Lung (tissue), 12 donors: ENCODE data around the gene RGPD3. TPM values are rescaled to one million over a fixed set of nuclear protein-coding genes. Genes with fewer than 3 reads are reported as not detected.

Source experiments
- ATAC-seq: fragments of 200-7000 bp; cut with Tn5 transposase; one replicate; pipeline ENCODE4 v1.9.1; 2020; ENCODE audit warnings: moderate number of reproducible peaks; ENCODE audit not compliant: insufficient read depth, low FRiP score
- DNase-seq, 3 donors: peaks; one replicate each; pipeline ENCODE4 v3.0.0-alpha.2; 2013 to 2017
- H3K27ac ChIP-seq, 2 donors: one replicate each; pipeline ENCODE4 v1.5.1; 2013; ENCODE audit warnings: mild to moderate bottlenecking in 2 of 2, moderate library complexity in 2 of 2, control low read depth in 1 of 2, inconsistent platforms in 1 of 2, low read depth in 1 of 2, low read length in 1 of 2
- H3K27me3 ChIP-seq, 3 donors: one replicate each; pipeline ENCODE4 v1.5.1; 2013; ENCODE audit warnings: low read length in 2 of 3; ENCODE audit not compliant: control insufficient read depth in 3 of 3, insufficient read depth in 3 of 3
- H3K36me3 ChIP-seq, 4 donors: one replicate each; pipeline ENCODE4 v1.5.1; 2013; ENCODE audit warnings: low read length in 4 of 4, mild to moderate bottlenecking in 1 of 4, moderate library complexity in 1 of 4; ENCODE audit not compliant: control insufficient read depth in 4 of 4, insufficient read depth in 4 of 4
- H3K4me1 ChIP-seq, 5 donors: one replicate each; pipeline ENCODE4 v1.5.1; 2013; ENCODE audit warnings: low read length in 5 of 5, mild to moderate bottlenecking in 2 of 5, moderate library complexity in 1 of 5; ENCODE audit not compliant: control insufficient read depth in 5 of 5, insufficient read depth in 5 of 5
- H3K4me3 ChIP-seq: one replicate; pipeline ENCODE4 v1.5.1; 2013; ENCODE audit warnings: mild to moderate bottlenecking, control low read depth, moderate library complexity
- H3K9ac ChIP-seq, 2 donors: one replicate each; pipeline ENCODE4 v1.5.1; 2013; ENCODE audit warnings: low read length in 2 of 2, control low read depth in 1 of 2; ENCODE audit not compliant: insufficient read depth in 1 of 2
- H3K9me3 ChIP-seq, 4 donors: one replicate each; pipeline ENCODE4 v1.5.1; 2013; ENCODE audit warnings: low read length in 3 of 4, mild to moderate bottlenecking in 1 of 4, moderate library complexity in 1 of 4; ENCODE audit not compliant: control insufficient read depth in 4 of 4, insufficient read depth in 3 of 4
- WGBS, 2 donors: extraction: QIAGEN DNeasy Blood & Tissue Kit; methylation state at CpG; one replicate each; pipeline ENCODE4 v1.1.7; 2013; 5-methylcytosine and 5-hydroxymethylcytosine counted together
- polyA plus RNA-seq, 2 donors: library from polyadenylated mRNA; stranded (reverse); fragments of 200-250 nt; gene quantifications; one replicate each; pipeline ENCODE4 v1.2.1, GENCODE V29; 2013
- total RNA-seq, 2 donors: library from RNA; depleted of rRNA in 1 of 2; stranded (reverse); fragments of >200 nt in 1 of 2; gene quantifications; one replicate each; pipeline ENCODE4 v1.2.1, GENCODE V29; 2014 to 2021
- TF ChIP-seq, protein P1 (sequence below): IDR thresholded peaks from 2 replicates; pipeline ENCODE4 v1.5.1; 2012; ENCODE audit warnings: mild to moderate bottlenecking; ENCODE audit errors: control extremely low read depth, extremely low read depth
- donor health status: control.
- donor health status: control.
- donor health status: Bipolar disorder and iron deficiency.
- donor health status: healthy.
- donor health status: DM: yes; HTN: yes; CAD: no.

RGPD3 gene
- total and polyA plus RNA-seq, 4 donors, result 0.09 to 0.71 (median 0.17) TPM

DNA sequence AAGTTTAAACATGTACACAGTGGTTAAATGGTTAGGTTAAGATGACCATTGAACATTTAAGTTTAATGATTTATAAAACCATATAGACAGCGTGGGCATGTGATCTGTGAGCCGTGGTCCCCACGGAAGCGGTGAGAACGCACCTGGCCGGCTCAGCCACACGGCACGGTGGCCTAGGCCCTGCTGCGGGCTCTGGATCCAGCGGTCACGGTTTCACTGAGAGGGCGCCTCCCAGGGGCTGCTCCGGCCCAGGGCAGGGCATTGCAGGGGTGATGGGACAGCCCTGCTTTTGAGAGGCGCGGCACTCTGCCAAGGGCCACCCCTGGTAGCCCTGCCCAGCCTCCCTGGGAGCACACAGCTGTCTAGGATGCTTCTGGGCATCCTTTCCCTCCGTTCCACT, 124.9 kb downstream of the RGPD3 start:
- Histone ChIP-seq H3K9ac (no peak overlapping the region), H3K27ac (no peak overlapping the region), H3K9me3 (no peaks in the 10 kb centered on the region), H3K36me3 (no peaks in the 10 kb centered on the region), H3K4me1 (peaks cover 0 to 6% (median 0%) of the 10 kb centered on the region in 5 donors), H3K4me3 (no peak overlapping the region), H3K27me3 (no peaks in the 10 kb centered on the region)
- no peak for DNase-seq
- TF ChIP-seq, protein P1, sequence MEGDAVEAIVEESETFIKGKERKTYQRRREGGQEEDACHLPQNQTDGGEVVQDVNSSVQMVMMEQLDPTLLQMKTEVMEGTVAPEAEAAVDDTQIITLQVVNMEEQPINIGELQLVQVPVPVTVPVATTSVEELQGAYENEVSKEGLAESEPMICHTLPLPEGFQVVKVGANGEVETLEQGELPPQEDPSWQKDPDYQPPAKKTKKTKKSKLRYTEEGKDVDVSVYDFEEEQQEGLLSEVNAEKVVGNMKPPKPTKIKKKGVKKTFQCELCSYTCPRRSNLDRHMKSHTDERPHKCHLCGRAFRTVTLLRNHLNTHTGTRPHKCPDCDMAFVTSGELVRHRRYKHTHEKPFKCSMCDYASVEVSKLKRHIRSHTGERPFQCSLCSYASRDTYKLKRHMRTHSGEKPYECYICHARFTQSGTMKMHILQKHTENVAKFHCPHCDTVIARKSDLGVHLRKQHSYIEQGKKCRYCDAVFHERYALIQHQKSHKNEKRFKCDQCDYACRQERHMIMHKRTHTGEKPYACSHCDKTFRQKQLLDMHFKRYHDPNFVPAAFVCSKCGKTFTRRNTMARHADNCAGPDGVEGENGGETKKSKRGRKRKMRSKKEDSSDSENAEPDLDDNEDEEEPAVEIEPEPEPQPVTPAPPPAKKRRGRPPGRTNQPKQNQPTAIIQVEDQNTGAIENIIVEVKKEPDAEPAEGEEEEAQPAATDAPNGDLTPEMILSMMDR, result no peak
- ATAC-seq, result no peak
- 97 to 98% methylated on average over 16 of the region's 16 CpGs for WGBS, 2 donors

- DNase-seq, result no peak
These were observed 125.4 kb downstream of the RGPD3 start for GRCh38 chr2:106342831-106343251.

GRCh38 chr2:106341666-106342065, 126.5 kb downstream of the RGPD3 start:
- Histone ChIP-seq H3K9me3 (no peaks in the 10 kb centered on the region), H3K36me3 (no peaks in the 10 kb centered on the region), H3K27me3 (no peaks in the 10 kb centered on the region), H3K4me1 (no peaks in the 10 kb centered on the region), H3K9ac (no peak overlapping the region), H3K27ac (no peak overlapping the region), H3K4me3 (no peak overlapping the region)
- ATAC-seq (no peak), DNase-seq (no peak)
- WGBS, 2 donors, result 93 to 95% methylated on average over 5 of the region's 5 CpGs
- TF ChIP-seq, protein P1, result no peak

More at GRCh38 chr2:106342831-106343251, 125.4 kb downstream of the RGPD3 start:
- H3K27ac ChIP-seq, result no peak overlapping the region
- no peak overlapping the region for H3K4me3 ChIP-seq
- no peaks in the 10 kb centered on the region for H3K36me3 ChIP-seq
- no peaks in the 10 kb centered on the region for H3K9me3 ChIP-seq
- no peaks in the 10 kb centered on the region for H3K27me3 ChIP-seq
- H3K9ac ChIP-seq, result no peak overlapping the region
- TF ChIP-seq, protein P1, result no peak
- WGBS, 2 donors, result 95 to 96% methylated on average over 25 of the region's 25 CpGs
- no peak for ATAC-seq
- peaks cover 0 to 6% (median 0%) of the 10 kb centered on the region in 5 donors for H3K4me1 ChIP-seq

Other genes with a start within 250 kb of the RGPD3 start
- not detected for gene CD8B2, start 19.0 kb upstream of the RGPD3 start, total RNA-seq
- under 1 TPM in 1 of 2 donors, not detected in 1; 0.13 TPM for gene CD8B2, start 19.0 kb upstream of the RGPD3 start, polyA plus RNA-seq